ENCODE measurements around the gene CKB.

CKB gene

DNA sequence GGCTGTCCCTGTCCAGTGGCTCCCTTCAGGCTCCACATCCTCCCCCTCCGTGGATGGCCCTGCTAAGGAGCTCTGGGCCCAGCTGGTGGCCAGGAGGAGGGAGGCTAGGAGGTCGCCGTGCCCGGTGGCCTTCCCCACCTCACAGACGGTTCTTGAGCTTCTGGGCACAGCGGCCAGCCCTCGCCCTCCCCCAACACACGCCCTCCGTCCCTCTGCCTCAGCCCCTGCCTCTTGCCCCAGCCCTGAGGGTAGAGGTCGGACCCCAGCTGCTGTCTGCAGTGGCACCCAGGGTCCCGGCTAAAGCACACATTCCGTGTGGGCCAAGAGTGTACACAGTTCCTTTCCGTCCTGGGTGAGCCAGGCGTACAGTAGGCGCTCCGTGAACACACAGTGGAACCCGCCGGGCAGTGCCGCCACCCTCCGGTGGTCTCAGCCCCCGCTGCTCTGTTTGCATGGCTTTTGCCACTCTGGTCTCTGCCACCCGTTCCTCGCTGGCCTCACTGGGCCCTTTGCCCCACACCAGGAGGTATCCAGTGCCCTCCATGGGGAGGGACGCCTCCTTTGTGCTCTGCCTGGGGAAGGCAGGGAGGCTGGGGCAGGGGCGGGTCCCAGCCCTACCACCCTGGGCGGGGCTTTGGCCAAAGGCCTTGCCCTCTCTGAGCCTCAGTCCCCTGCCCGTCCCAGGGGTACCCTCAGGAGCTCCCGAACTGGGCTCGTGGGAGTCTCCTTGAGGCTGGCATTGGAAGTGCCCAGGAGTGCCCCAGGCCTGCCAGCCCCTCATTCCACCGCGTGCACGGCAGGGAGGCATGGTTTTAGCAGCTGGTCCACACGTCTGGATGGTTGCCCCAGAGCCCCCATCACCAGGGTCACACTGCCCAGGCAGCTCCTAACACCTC, 19.3 kb upstream of the CKB start:
- TF ChIP-seq, protein P1, sequence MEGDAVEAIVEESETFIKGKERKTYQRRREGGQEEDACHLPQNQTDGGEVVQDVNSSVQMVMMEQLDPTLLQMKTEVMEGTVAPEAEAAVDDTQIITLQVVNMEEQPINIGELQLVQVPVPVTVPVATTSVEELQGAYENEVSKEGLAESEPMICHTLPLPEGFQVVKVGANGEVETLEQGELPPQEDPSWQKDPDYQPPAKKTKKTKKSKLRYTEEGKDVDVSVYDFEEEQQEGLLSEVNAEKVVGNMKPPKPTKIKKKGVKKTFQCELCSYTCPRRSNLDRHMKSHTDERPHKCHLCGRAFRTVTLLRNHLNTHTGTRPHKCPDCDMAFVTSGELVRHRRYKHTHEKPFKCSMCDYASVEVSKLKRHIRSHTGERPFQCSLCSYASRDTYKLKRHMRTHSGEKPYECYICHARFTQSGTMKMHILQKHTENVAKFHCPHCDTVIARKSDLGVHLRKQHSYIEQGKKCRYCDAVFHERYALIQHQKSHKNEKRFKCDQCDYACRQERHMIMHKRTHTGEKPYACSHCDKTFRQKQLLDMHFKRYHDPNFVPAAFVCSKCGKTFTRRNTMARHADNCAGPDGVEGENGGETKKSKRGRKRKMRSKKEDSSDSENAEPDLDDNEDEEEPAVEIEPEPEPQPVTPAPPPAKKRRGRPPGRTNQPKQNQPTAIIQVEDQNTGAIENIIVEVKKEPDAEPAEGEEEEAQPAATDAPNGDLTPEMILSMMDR (conservative IDR thresholded peaks at IDR 0.05; ENCODE audit: control insufficient read depth, insufficient read depth, low read depth, low read length), result no peak
- no peak overlapping the region for H3K4me3 ChIP-seq (ENCODE audit: control insufficient read depth, low read depth, low read length)
- no peak for DNase-seq (ENCODE audit: low read depth)

- no peak for DNase-seq (ENCODE audit: low read depth)
- TF ChIP-seq, protein P1 (conservative IDR thresholded peaks at IDR 0.05; ENCODE audit: control insufficient read depth, insufficient read depth, low read depth, low read length), result no peak
- H3K4me3 ChIP-seq (ENCODE audit: control insufficient read depth, low read depth, low read length), result no peak overlapping the region
These were observed 18.4 kb upstream of the CKB start for GRCh38 chr14:103540821-103541708.

DNA sequence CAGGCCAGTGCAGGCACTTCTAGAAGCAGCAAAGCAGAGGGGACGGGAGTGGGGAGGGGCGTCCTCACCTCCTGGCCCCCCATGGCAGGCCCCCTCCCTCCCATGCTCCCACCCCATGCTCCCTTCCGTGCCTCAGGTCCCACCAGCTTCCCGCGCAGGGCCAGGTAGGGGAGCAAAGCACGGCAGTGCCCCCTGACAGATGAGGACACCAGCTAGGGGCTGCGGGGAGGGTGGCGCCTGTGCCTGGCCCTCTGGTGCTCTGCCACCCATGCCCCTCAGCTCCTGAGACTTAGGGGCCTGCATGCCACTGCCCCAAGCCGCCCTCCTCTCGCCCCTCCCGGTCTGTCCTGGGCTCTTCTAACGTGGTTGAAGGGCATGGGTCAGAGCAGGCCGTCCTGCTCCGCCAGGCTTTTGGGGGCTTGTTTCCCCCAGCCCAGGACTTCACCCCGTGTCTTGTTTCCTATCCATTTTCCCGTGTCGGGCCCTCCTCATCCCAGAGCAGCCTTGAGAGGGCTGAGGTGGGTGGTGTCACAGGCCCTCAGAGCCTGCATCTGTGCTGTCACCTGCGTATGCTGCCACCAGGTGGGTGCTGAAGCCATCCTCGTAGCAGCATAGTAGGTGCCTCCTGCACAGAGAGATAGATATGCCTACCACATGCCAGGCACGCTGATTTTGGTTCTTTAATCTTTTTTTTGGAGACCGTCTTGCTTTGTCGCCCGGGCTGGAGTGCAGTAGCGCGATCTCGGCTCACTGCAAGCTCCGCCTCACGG, 16.6 kb upstream of the CKB start:
- H3K4me3 ChIP-seq (ENCODE audit: control insufficient read depth, low read depth, low read length), result no peak overlapping the region
- TF ChIP-seq, protein P1 (conservative IDR thresholded peaks at IDR 0.05; ENCODE audit: control insufficient read depth, insufficient read depth, low read depth, low read length), result no peak
- DNase-seq (ENCODE audit: low read depth), result no peak

DNA sequence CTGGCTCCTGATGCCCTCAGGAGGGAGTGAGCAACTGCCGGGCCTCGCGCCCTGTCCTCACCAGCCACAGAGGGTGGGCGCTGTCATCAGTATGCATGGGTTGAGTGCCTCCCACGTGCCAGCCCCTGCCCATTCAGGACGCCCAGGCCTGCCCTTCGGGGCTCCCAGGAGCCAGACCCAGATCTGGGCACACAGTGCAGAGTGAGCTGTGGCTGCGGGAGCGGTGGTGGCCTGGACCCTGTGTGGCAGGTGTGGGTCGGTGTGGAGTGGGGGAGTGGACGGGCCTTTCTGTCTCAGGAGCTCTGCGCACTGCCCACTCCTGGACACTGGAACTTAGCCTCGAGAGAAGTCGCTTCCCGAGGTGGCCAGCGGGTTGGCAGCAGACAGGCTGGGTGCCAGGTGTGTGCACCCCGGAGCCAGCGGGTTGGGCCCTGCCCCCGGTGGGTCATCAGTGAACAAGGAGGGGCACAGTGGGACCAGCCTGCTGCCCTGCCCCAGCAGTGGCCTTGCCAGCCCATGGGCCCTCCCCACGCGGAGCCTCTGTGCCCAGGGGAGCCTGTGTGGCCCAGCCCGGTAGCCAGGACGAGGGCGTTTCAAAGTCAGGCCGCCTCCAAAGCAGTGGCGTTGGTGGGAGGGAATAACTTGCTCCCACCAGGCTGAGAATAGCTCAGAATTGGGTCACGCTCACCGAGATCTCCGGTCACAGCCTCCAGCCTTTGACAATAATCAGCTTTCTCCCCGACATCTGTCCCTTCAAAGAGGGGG, 15.8 kb upstream of the CKB start:
- DNase-seq (ENCODE audit: low read depth), result no peak
- TF ChIP-seq, protein P1 (conservative IDR thresholded peaks at IDR 0.05; ENCODE audit: control insufficient read depth, insufficient read depth, low read depth, low read length), result no peak
- H3K4me3 ChIP-seq (ENCODE audit: control insufficient read depth, low read depth, low read length), result no peak overlapping the region

DNA sequence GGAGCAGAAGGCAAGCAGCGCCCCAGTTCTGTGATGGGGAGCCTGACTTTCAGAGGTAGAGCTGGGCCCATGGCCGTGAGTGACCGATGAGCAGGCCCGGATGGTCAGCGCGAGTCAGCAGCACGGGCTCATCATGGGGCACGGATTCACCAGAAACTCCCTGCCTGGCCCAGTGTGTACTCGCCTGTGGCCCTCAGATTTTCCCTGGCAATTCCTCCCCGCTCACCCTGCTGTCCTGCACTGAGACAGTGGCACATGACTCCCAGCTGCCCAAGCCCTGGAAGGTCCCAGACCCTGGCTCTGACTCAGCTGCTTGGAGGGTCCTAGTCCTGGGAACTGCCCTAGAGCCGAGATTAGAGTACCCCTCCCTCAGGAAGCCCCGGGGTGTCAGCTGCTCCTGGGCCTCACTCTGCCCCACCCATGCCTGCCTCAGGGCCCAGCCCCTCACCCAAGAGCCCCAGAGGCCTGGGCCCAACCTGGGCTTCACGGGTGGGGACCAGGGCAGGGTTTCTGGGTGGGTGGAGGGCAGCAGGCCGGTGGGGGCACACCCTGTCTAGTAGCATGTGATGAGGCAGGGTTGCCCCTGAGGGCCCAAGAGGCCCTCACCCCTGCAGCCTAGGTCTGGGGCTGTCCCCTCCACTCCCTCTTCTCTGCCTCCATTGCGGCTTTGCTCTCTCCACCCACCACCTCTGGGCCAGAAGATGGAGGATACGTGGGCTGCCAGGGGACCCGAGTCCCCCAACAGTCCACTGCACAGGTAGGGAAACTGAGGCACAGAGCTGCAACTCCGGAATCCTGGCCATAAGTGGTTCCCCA, 14.8 kb upstream of the CKB start:
- DNase-seq (ENCODE audit: low read depth), result peak; percentile 74
- TF ChIP-seq, protein P1 (conservative IDR thresholded peaks at IDR 0.05; ENCODE audit: control insufficient read depth, insufficient read depth, low read depth, low read length), result no peak
- no peak overlapping the region for H3K4me3 ChIP-seq (ENCODE audit: control insufficient read depth, low read depth, low read length)
